ENCODE measurements around the gene AKIRIN1.
"Not testable (repeated sequence)": the region's sequence is repeated elsewhere in the genome, so short reads cannot be mapped to it uniquely, and the experiment has no call there.

- peak; percentile 29; the same call in 1 of the 2 replicates for TF ChIP-seq CTCF (IDR thresholded peaks at IDR 0.05)
- not testable (repeated sequence) for TF ChIP-seq NRF1 (IDR thresholded peaks at IDR 0.05; ENCODE audit: low read depth, low read length)
Measured at GRCh38 chr1:39051193-39051850, 60.2 kb downstream of the AKIRIN1 start.
